RWPE2 (cell line): ENCODE results near the gene KCTD11.

Source experiments
- ATAC-seq: fragments of 200-7000 bp; cut with Tn5 transposase; 3 replicates; pipeline ENCODE4 v1.9.1; 2021; ENCODE audit warnings: low read depth
- DNase-seq: peaks from one replicate; pipeline ENCODE4 v3.0.0-alpha.2; 2020; ENCODE audit warnings: low spot score
- H3K27ac ChIP-seq: fragments of 450-650 bp; 2 replicates; pipeline ENCODE4 v1.5.1; 2017; ENCODE audit warnings: mild to moderate bottlenecking; ENCODE audit not compliant: poor library complexity, severe bottlenecking
- H3K27me3 ChIP-seq: fragments of 250-450 bp; sonication (Bioruptor Pico); 2 replicates; pipeline ENCODE4 v1.5.1; 2021; ENCODE audit warnings: mild to moderate bottlenecking, moderate library complexity; ENCODE audit not compliant: insufficient read depth, poor library complexity, severe bottlenecking
- H3K36me3 ChIP-seq: fragments of 250-450 bp; sonication (Bioruptor Pico); 2 replicates; pipeline ENCODE4 v1.5.1; 2020; ENCODE audit warnings: low read depth, mild to moderate bottlenecking, moderate library complexity
- H3K4me1 ChIP-seq: fragments of 250-450 bp; sonication (Bioruptor Pico); 2 replicates; pipeline ENCODE4 v1.5.1; 2021; ENCODE audit warnings: mild to moderate bottlenecking, moderate library complexity; ENCODE audit not compliant: insufficient read depth, poor library complexity, severe bottlenecking
- H3K4me3 ChIP-seq: fragments of 250-450 bp; sonication (Bioruptor Pico); 2 replicates; pipeline ENCODE4 v1.5.1; 2021; ENCODE audit warnings: mild to moderate bottlenecking, moderate library complexity; ENCODE audit not compliant: severe bottlenecking
- H3K9me3 ChIP-seq: fragments of 250-450 bp; sonication (Bioruptor Pico); 2 replicates; pipeline ENCODE4 v1.5.1; 2021; ENCODE audit warnings: mild to moderate bottlenecking, moderate library complexity; ENCODE audit not compliant: severe bottlenecking
- TF ChIP-seq, protein P1 (sequence below): fragments of 450-650 bp; IDR thresholded peaks from one replicate; pipeline ENCODE4 v1.5.1; 2017; ENCODE audit warnings: mild to moderate bottlenecking, moderate library complexity; ENCODE audit not compliant: poor library complexity, severe bottlenecking

Gene KCTD11

GRCh38 chr17:7346761-7347614 lies 5.0 kb upstream of the KCTD11 start:
- H3K27ac ChIP-seq, result no peak overlapping the region
- H3K9me3 ChIP-seq, result no peaks in the 10 kb centered on the region
- H3K36me3 ChIP-seq, result no peaks in the 10 kb centered on the region
- TF ChIP-seq, protein P1, sequence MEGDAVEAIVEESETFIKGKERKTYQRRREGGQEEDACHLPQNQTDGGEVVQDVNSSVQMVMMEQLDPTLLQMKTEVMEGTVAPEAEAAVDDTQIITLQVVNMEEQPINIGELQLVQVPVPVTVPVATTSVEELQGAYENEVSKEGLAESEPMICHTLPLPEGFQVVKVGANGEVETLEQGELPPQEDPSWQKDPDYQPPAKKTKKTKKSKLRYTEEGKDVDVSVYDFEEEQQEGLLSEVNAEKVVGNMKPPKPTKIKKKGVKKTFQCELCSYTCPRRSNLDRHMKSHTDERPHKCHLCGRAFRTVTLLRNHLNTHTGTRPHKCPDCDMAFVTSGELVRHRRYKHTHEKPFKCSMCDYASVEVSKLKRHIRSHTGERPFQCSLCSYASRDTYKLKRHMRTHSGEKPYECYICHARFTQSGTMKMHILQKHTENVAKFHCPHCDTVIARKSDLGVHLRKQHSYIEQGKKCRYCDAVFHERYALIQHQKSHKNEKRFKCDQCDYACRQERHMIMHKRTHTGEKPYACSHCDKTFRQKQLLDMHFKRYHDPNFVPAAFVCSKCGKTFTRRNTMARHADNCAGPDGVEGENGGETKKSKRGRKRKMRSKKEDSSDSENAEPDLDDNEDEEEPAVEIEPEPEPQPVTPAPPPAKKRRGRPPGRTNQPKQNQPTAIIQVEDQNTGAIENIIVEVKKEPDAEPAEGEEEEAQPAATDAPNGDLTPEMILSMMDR, result no peak
- no peak for ATAC-seq
- DNase-seq, result no peak
- H3K4me1 ChIP-seq, result peaks cover 3% of the 10 kb centered on the region
- no peak overlapping the region for H3K4me3 ChIP-seq
- peaks cover 8% of the 10 kb centered on the region for H3K27me3 ChIP-seq

DNA sequence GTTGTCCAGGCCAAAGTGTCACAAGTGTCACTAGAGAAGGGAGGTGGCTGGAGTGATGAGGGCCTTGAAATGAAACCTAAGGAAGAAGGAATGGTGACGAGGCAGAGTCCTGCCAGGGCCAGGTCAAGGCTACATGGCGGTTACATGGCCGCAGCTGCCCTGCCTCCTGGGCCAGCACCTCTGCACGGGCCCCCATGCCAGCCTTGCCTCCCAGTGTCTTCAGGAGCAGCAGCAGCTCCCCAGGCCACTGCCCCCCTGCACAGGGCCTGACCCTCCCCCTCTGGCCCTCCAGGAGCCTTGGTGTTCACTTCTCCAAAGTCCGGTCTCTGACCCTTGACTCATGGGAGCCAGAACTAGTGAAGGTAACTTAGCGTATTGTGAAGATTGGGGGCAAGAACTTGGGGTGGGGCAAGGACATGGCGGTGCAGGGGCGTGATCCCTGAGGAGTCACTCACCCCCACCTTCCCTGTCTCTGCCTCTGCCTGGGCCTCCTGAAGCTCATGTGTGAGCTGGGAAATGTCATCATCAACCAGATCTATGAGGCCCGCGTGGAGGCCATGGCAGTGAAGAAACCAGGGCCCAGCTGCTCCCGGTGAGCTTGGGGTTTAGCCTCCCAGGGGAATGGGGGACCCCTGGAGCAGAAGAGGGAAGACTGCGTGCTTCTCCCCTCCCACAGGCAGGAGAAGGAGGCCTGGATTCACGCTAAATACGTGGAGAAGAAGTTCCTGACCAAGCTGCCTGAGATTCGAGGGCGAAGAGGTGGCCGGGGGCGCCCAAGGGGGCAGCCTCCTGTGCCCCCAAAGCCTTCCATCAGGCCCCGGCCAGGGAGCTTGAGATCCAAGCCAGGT lies 4.1 kb upstream of the KCTD11 start:
- Histone ChIP-seq H3K4me3 (no peak overlapping the region), H3K27ac (no peak overlapping the region), H3K27me3 (peaks cover 7% of the 10 kb centered on the region), H3K36me3 (no peaks in the 10 kb centered on the region), H3K9me3 (no peaks in the 10 kb centered on the region), H3K4me1 (peaks cover 3% of the 10 kb centered on the region)
- DNase-seq (no peak), ATAC-seq (no peak)
- TF ChIP-seq, protein P1, result no peak

GRCh38 chr17:7348478-7349242 lies 3.3 kb upstream of the KCTD11 start:
- Histone ChIP-seq H3K27ac (no peak overlapping the region), H3K9me3 (no peaks in the 10 kb centered on the region), H3K36me3 (no peaks in the 10 kb centered on the region), H3K4me1 (peaks cover 4% of the 10 kb centered on the region), H3K27me3 (no peaks in the 10 kb centered on the region), H3K4me3 (no peak overlapping the region)
- DNase-seq, result no peak
- no peak for ATAC-seq
- TF ChIP-seq, protein P1, result no peak

- H3K27ac ChIP-seq, result peak overlapping the region; percentile 99
- peaks cover 19% of the 10 kb centered on the region for H3K4me1 ChIP-seq
Observed at GRCh38 chr17:7352503-7352889, 534 bp downstream of the KCTD11 start.

More at GRCh38 chr17:7352503-7352889, 534 bp downstream of the KCTD11 start:
- TF ChIP-seq, protein P1, result peak; percentile 39
- DNase-seq (no peak), ATAC-seq (no peak)
- H3K9me3 ChIP-seq, result no peaks in the 10 kb centered on the region
- no peaks in the 10 kb centered on the region for H3K27me3 ChIP-seq
- H3K4me3 ChIP-seq, result peak overlapping the region; percentile 81
- no peaks in the 10 kb centered on the region for H3K36me3 ChIP-seq
